DMS153 treated with DMSO at 0.1 percent for 48 hours (cell line): ENCODE data around the gene ADSL.

Source experiments
- DNase-seq: peaks from one replicate; lab custom pipeline; 2025; ENCODE audit not compliant: unreplicated experiment; lab: John Stamatoyannopoulos, UW

Gene ADSL

DNA sequence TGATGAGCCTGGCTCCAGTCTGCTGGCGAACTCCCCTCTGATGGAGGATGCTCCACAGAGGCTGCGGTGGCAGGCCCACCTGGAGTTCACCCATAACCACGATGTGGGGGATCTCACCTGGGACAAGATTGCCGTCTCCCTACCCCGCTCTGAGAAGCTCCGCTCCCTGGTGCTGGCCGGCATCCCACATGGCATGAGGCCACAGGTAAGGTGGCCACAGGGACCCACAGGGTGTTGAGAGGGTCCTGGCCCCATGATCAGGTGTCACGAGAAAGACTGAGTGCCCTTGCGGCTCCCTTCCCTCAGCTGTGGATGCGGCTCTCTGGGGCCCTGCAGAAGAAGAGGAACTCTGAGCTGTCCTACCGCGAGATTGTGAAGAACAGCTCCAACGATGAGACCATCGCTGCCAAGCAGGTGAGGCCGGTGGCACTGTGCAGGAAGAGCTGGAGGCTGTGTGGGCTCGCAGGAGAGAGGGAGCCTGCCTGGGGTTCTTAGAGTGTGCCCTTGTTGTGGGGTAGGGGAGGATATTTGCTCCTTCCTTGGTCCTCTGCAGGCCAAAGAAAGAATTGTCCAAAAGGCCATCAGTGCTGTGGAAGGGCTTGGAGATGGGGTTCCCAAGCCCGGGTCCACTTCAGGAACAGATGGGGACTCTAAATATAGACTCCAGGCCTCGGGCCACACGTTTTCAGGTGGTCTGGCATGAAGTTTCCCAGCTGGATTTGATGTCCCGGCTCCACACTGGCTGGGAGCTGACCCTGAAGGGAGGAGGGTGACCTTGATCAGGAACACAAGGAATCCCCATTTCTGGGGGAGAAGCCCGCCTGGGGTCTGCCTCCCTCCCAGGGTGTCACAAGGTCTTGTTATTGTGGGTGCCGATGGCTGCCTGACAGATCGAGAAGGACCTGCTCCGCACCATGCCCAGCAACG lies 58.2 kb downstream of the ADSL start:
- DNase-seq = no peak

DNA sequence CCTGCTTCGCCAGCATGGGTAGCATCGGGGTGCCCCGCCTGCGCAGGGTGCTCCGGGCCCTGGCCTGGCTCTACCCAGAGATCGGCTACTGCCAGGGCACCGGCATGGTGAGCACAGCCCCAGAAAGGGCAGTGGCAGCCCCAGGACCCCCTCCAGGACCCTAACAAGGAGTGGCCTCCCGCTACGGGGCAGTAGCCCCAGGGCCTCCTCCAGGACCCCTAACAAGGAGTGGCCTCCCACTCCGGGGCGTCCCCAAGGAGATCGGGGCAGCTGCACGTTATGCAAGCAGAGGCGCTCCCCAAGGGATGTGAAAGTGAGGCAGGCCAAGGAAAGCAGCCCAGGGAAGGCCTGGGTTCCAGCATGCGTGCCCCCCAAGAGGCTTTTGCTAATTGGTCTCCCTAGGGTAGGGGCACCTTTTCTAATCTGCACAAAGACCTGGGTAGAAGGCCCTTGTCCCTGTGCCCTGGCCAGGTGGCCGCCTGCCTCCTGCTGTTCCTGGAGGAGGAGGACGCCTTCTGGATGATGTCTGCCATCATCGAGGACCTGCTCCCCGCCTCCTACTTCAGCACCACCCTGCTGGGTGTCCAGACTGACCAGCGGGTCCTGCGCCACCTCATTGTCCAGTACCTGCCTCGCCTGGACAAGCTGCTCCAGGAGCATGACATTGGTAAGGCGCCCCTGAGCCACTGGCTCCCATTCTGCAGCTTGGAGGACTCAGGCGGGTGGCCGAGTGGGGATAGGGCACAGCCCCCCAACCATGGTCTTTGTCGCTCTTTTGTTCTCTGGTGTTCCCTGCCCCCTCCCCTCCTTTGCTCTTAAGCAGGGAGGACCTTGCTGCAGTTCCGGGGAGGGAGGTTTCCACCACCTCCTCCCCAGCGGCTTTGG lies 59.1 kb downstream of the ADSL start:
- no peak for DNase-seq

DNA sequence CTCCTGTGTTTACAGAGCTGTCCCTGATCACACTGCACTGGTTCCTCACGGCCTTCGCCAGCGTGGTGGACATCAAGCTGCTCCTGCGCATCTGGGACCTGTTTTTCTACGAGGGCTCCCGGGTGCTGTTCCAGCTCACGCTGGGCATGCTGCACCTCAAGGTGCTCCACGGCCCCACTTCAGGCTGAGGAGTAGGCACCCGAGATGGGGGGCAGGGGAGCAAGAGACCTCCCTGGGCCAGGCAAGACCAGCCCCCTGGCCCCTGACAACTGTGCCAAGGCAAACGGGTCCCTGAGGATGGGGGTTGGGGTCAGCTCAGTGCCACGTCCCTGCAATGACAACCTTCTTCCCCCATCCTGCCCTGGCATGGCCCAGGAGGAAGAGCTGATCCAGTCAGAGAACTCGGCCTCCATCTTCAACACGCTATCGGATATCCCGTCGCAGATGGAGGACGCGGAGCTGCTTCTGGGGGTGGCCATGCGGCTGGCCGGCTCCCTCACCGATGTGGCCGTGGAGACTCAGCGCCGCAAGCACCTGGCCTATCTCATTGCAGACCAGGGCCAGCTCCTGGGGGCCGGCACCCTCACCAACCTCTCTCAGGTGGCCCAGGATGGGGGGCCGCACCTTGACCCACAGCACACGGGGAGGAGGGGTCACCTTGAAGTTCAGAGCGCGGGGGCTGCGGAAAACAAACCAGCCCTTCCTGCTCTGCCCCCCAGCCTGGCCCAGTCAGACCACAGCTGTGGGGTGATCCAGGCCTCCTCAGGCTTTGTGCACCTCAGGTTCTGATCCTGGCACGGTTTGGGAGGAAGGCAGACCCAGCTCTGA lies 60.0 kb downstream of the ADSL start:
- no peak for DNase-seq

DNA sequence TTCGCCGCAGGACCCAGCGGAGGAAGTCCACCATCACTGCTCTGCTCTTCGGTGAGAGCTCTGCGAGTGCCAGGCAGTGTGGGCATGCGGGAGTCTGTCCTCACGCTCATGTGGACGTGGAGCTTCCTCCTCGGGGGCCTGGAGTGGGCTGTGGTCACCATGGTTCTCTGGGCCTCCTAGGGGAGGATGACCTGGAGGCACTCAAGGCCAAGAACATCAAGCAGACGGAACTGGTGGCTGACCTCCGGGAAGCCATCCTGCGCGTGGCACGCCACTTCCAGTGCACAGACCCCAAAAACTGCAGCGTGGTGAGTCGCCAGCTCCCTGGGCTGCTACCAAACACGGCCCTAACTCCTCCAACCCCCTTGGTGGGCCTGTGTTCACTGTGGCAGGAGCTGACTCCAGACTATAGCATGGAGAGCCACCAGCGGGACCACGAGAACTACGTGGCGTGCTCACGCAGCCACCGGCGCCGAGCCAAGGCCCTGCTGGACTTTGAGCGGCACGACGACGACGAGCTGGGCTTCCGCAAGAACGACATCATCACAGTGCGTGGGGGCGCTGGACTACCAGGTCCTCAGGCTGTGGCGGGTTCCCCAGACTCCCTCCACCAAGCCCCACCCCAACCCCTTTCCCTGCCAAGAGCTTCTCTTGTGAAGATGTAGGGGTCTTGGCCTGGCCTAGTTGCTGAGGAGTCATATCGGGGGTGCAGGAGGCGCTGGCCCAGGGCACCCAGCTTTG lies 60.9 kb downstream of the ADSL start:
- no peak for DNase-seq

DNA sequence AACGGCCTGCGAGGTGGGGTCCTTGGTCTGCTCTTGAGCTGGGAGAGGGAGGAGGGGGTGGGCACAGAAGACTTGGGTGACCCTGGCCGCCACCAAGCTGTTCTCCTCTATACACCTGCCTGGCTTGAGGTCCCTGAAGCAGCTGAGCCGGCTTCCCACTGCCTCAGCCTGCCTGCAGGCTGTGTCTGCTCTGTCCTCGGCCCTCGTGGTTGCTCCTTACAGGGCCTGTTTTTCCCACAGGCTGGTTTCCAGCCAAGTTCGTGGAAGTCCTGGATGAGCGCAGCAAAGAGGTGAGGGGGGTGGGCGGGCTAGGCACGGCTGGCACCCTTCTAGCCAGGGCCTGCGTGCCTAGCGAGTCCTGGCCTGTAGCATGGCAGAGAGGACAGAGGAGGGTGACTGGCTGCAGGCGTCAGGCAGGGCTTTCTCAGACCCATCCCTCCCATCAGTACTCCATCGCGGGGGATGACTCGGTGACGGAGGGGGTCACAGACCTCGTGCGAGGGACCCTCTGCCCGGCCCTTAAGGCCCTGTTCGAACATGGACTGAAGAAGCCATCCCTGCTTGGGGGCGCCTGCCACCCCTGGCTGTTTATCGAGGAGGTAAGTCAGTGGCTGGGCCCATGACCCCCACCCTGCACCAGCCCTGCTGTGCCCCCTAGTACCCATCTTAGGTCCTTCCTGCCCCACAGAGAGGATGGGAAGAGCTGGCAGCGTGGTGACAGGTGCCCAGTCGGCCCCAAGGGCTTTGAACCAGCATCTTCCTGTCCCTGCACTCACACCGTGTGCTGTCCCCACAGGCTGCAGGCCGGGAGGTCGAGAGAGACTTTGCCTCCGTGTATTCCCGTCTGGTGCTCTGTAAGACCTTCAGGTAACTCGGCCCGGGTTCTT lies 61.8 kb downstream of the ADSL start:
- no peak for DNase-seq

- DNase-seq = no peak
Measured at GRCh38 chr22:40408718-40409612, 62.7 kb downstream of the ADSL start.

DNA sequence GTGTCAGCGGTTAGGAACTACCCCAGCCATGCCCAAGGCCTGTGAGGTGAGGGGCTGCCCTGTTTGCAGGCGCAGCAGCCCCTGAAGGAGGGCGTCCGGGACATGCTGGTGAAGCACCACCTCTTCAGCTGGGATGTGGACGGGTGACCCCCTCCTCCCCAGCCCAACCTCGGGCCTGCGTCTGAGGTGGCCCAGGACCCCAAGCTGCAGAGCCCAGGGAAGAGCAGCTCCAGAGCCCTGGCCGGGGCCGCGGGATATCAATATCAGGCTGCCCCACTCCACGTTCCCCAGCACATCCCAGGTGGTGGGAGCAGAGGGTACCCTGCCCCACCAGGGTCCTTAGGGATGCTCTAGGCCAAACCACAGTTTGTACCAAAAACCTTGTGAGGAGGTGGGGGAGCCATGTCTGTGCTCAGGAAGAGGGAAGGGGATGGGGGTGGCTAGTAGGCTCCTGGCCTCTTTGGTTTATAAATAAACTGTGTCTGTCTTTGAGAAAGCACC lies 63.4 kb downstream of the ADSL start:
- no peak for DNase-seq

- DNase-seq = no peak
Measured at GRCh38 chr22:40410272-40410671, 64.0 kb downstream of the ADSL start.

DNA sequence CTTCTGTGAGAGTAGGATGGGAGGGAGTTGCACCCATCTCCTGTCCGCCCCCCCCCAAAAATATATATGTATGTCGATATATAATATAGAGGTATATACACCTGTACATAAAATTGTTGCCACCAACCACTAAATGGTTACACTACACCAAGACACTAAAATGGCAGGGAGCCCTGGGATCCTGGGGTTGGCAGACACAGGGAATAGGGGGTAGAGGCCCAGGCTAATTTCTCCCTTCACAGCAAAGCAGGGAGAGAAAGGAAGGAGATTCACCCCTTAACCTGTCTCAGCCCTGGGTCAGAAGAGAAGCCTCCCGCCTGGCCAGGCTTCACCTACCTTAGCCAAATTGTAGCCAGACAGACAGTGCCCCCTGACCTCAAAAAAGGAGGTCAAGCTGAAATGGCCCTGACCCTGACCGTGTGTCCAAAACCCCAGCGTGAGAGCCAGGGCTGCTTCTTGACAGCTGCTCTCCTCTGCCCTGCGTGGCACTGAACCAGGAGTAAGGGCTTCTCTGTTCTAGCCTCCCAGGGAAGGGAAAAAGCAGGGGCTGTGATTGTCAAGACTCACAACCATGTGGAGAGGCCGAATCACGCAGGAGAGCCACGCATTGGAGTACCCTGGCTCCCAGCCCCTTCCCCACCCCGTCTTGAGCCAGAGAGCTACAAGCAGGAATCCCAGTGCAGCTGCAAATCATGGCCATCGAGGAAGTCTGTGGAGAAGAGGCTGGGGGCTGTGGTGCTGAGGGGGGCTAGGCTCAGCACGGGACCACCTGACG lies 64.6 kb downstream of the ADSL start:
- no peak for DNase-seq

GRCh38 chr22:40411506-40411861 lies 65.2 kb downstream of the ADSL start:
- DNase-seq = no peak

DNA sequence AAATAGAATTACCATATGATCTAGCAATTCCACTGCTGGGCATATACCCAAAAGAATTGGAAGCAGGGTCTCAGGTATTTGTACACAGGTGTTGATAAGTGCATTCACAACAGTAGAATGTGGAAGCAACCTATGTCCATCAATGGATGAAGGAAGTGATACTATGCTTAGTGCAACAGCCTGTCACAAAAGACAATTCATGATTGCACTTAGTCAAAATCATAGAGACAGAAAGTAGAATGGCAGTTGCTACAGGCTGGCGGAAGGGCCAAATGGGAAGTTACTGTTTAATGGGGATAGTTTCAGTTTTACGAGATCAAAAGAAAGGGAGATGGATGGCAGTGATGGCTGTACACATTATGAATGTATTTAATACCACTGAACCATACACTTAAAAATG lies 66.1 kb downstream of the ADSL start:
- no peak for DNase-seq

GRCh38 chr22:40413873-40414272 lies 67.6 kb downstream of the ADSL start:
- no peak for DNase-seq

GRCh38 chr22:40414311-40414710 lies 68.0 kb downstream of the ADSL start:
- DNase-seq = no peak

- no peak for DNase-seq
Measured at GRCh38 chr22:40414838-40415505, 68.7 kb downstream of the ADSL start.

GRCh38 chr22:40415531-40416266 lies 69.4 kb downstream of the ADSL start:
- no peak for DNase-seq

GRCh38 chr22:40416267-40416570 lies 69.9 kb downstream of the ADSL start:
- no peak for DNase-seq

DNA sequence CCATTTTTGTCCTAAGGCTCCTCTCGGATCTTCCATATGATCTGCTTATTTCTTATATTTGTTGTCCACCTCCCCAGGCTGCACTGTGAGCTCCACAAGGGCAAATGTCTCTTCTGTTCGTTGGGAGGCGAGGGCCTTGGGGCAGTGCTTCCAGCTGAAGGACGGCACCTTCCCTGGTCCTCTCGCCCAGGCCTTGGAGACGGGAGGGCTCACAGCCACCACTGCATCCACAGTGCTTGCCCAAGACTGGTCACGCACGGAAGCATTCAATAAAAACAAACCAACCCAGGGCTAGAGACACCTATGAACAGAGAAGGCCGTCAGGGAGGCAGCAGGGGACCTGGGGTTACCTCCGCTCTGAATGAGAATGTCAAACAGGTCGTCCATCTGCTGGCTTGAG lies 70.3 kb downstream of the ADSL start:
- DNase-seq = no peak
